IMR-90 (cell line): ENCODE measurements around the gene GALNT17. TPM values are rescaled to one million over a fixed set of nuclear protein-coding genes. Genes with fewer than 3 reads are reported as not detected.

Source experiments
- ATAC-seq: fragments of 200-7000 bp; cut with Tn5 transposase; 2 replicates; pipeline ENCODE4 v1.9.1; 2020; ENCODE audit warnings: low read depth, mild to moderate bottlenecking, moderate library complexity
- BruUV-seq: library from RNA; stranded (reverse); fragments of 400-500 nt; replicated peaks from 2 replicates; lab custom pipeline; 2021; lab: Mats Ljungman, UMichigan
- CTCF ChIA-PET: fragments of 300-600 bp; formaldehyde crosslinking; extraction: SDS; loops from one replicate; lab custom pipeline; 2021; ENCODE audit warnings: antibody characterized with exemption; lab: Yijun Ruan, JAX
- POLR2A ChIA-PET: fragments of 300-600 bp; sonication (Branson Sonifier 250); formaldehyde crosslinking; loops from one replicate; lab custom pipeline; 2022; ENCODE audit warnings: antibody characterized with exemption; ENCODE audit not compliant: unreplicated experiment; lab: Charles Lee
- DNase-seq: peaks from one replicate; pipeline ENCODE4 v3.0.0; 2013
- H2AFZ ChIP-seq: replicated peaks from 2 replicates; pipeline ENCODE3; 2013; ENCODE audit warnings: low read length, mild to moderate bottlenecking; ENCODE audit not compliant: poor library complexity
- H2AK5ac ChIP-seq: 2 replicates; pipeline ENCODE4 v1.6.1; 2013; ENCODE audit warnings: low read depth, low read length, inconsistent platforms
- H2AK9ac ChIP-seq: replicated peaks from 2 replicates; pipeline ENCODE3; 2013; ENCODE audit warnings: mild to moderate bottlenecking, low read depth, low read length, moderate library complexity; ENCODE audit not compliant: poor library complexity
- H2BK120ac ChIP-seq: 2 replicates; pipeline ENCODE4 v1.6.1; 2013; ENCODE audit warnings: low read depth, low read length, inconsistent platforms
- H2BK15ac ChIP-seq: 3 replicates; pipeline ENCODE4 v1.6.1; 2013; ENCODE audit warnings: low read depth, low read length, inconsistent platforms
- H2BK20ac ChIP-seq: 2 replicates; pipeline ENCODE4 v1.6.1; 2013; ENCODE audit warnings: low read depth, mild to moderate bottlenecking, inconsistent platforms, low read length, moderate library complexity
- H2BK5ac ChIP-seq: 2 replicates; pipeline ENCODE4 v1.6.1; 2013; ENCODE audit warnings: mild to moderate bottlenecking, low read depth, low read length, inconsistent platforms; ENCODE audit not compliant: poor library complexity, severe bottlenecking
- H3K14ac ChIP-seq: replicated peaks from 2 replicates; pipeline ENCODE4 v1.6.1; 2013; ENCODE audit warnings: low read depth, low read length, inconsistent platforms
- H3K18ac ChIP-seq: 2 replicates; pipeline ENCODE4 v1.6.1; 2013; ENCODE audit warnings: low read depth, low read length, control low read depth
- H3K23ac ChIP-seq: 2 replicates; pipeline ENCODE4 v1.6.1; 2013; ENCODE audit warnings: low read depth, low read length, inconsistent platforms
- H3K27ac ChIP-seq: 2 replicates; pipeline ENCODE4 v1.5.1; 2013; ENCODE audit warnings: mild to moderate bottlenecking, control low read depth, low read length; ENCODE audit not compliant: insufficient read depth
- H3K27me3 ChIP-seq: 2 replicates; pipeline ENCODE4 v1.6.1; 2013; ENCODE audit warnings: low read length; ENCODE audit not compliant: control insufficient read depth, insufficient read depth
- H3K36me3 ChIP-seq: 2 replicates; pipeline ENCODE4 v1.6.1; 2013; ENCODE audit warnings: low read length, mixed read lengths; ENCODE audit not compliant: control insufficient read depth, insufficient read depth
- H3K4ac ChIP-seq: 2 replicates; pipeline ENCODE4 v1.6.1; 2013; ENCODE audit warnings: low read depth, low read length, inconsistent platforms
- H3K4me1 ChIP-seq: 2 replicates; pipeline ENCODE4 v1.6.1; 2013; ENCODE audit warnings: low read length, mixed read lengths; ENCODE audit not compliant: control insufficient read depth, insufficient read depth
- H3K4me2 ChIP-seq: 2 replicates; pipeline ENCODE4 v1.6.1; 2013; ENCODE audit warnings: low read depth, mild to moderate bottlenecking, control low read depth, low read length, moderate library complexity
- H3K4me3 ChIP-seq: 2 replicates; pipeline ENCODE4 v1.5.1; 2013; ENCODE audit warnings: low read depth, mild to moderate bottlenecking, control low read depth, low read length, moderate library complexity; ENCODE audit not compliant: insufficient read depth
- H3K56ac ChIP-seq: 2 replicates; pipeline ENCODE4 v1.6.1; 2013; ENCODE audit warnings: low read length, inconsistent platforms; ENCODE audit not compliant: insufficient read depth; ENCODE audit errors: extremely low read depth
- H3K79me1 ChIP-seq, 2 experiments: 2 replicates each; pipeline ENCODE4 v1.6.1; 2013; ENCODE audit warnings: low read length in 2 of 2, inconsistent platforms in 1 of 2, low read depth in 1 of 2
- H3K9ac ChIP-seq: 2 replicates; pipeline ENCODE4 v1.6.1; 2013; ENCODE audit warnings: low read depth, low read length, control low read depth
- H3K9me1 ChIP-seq: 2 replicates; pipeline ENCODE4 v1.6.1; 2013; ENCODE audit warnings: low read length, inconsistent platforms; ENCODE audit not compliant: insufficient read depth
- H3K9me3 ChIP-seq: 2 replicates; pipeline ENCODE4 v1.6.1; 2013; ENCODE audit warnings: low read length; ENCODE audit not compliant: control insufficient read depth, insufficient read depth
- H4K20me1 ChIP-seq: 2 replicates; pipeline ENCODE4 v1.6.1; 2013; ENCODE audit warnings: low read length, inconsistent platforms; ENCODE audit not compliant: insufficient read depth
- H4K5ac ChIP-seq: 2 replicates; pipeline ENCODE4 v1.6.1; 2013; ENCODE audit warnings: mild to moderate bottlenecking, low read depth, low read length, control low read depth
- H4K8ac ChIP-seq, 2 experiments: 2 replicates each; pipeline ENCODE4 v1.6.1; 2013; ENCODE audit warnings: low read depth in 2 of 2, low read length in 2 of 2, control low read depth in 1 of 2, inconsistent platforms in 1 of 2
- H4K91ac ChIP-seq: 2 replicates; pipeline ENCODE4 v1.6.1; 2013; ENCODE audit warnings: low read depth, low read length, inconsistent platforms; ENCODE audit not compliant: insufficient read depth
- BHLHE40 ChIP-seq: fragments of 150-350 bp; IDR thresholded peaks from 2 replicates; pipeline ENCODE4 v1.6.1; 2016; ENCODE audit warnings: mild to moderate bottlenecking, low read depth, low read length
- FOS ChIP-seq: fragments of 150-350 bp; IDR thresholded peaks from 2 replicates; pipeline ENCODE4 v1.6.1; 2016; ENCODE audit warnings: low read depth, low read length
- MAZ ChIP-seq: IDR thresholded peaks from 2 replicates; pipeline ENCODE4 v1.6.1; 2012; ENCODE audit warnings: low read depth, mild to moderate bottlenecking, low read length, improper control_type of control experiment, moderate library complexity, borderline replicate concordance
- MXI1 ChIP-seq: IDR thresholded peaks from 2 replicates; pipeline ENCODE4 v1.6.1; 2012; ENCODE audit warnings: low read depth, mild to moderate bottlenecking, low read length, moderate library complexity, borderline replicate concordance
- NFE2L2 ChIP-seq: fragments of 150-350 bp; IDR thresholded peaks from 2 replicates; pipeline ENCODE4 v1.6.1; 2016; ENCODE audit warnings: low read depth, mild to moderate bottlenecking, low read length
- RCOR1 ChIP-seq: IDR thresholded peaks from 2 replicates; pipeline ENCODE4 v1.6.1; 2012; ENCODE audit warnings: mild to moderate bottlenecking, low read length, improper control_type of control experiment; ENCODE audit not compliant: insufficient replicate concordance
- RFX5 ChIP-seq: IDR thresholded peaks from 2 replicates; pipeline ENCODE4 v1.8.0; 2012; ENCODE audit warnings: low read depth, mild to moderate bottlenecking, low read length, moderate library complexity
- WGBS, 2 experiments: methylation state at CpG; one replicate each; pipeline versions ENCODE4 v1.1.5 to v1.1.7; 2013; ENCODE audit warnings: missing lambda C conversion rate in 2 of 2; ENCODE audit not compliant: insufficient read length in 1 of 2; ENCODE audit errors: extremely low coverage in 2 of 2; 5-methylcytosine and 5-hydroxymethylcytosine counted together
- dilution Hi-C: fragments of 300-500 bp; cut with HindIII; formaldehyde crosslinking; loops from one replicate; pipeline ENCODE4 v1.14.3; 2018; ENCODE audit warnings: low sequenced_read_pairs; ENCODE audit not compliant: unreplicated experiment
- in situ Hi-C: fragments of 300-500 bp; cut with MboI; formaldehyde crosslinking; loops from 3 replicates; pipeline ENCODE4 v1.14.3; 2019; ENCODE audit warnings: low sequenced_read_pairs, inconsistent platforms, mixed read lengths
- intact Hi-C: fragments of 100-400 bp; cut with micrococcal nuclease; formaldehyde crosslinking; loops from 2 replicates; pipeline ENCODE4 v1.10.0; 2022
- polyA plus RNA-seq, 3 experiments: library from polyadenylated mRNA; depleted of rRNA; stranded (reverse); fragments of >200 nt; gene quantifications; 2 replicates each; pipeline ENCODE4 v1.2.3, GENCODE V29; 2012; ENCODE audit warnings: low replicate concordance in 1 of 3
- total RNA-seq: library from RNA; depleted of rRNA; stranded (reverse); fragments of >200 nt; gene quantifications from 2 replicates; pipeline ENCODE4 v1.2.3, GENCODE V29; 2012
- TF ChIP-seq, protein P1 (sequence below): fragments of 150-350 bp; IDR thresholded peaks from 2 replicates; pipeline ENCODE4 v1.6.1; 2017; ENCODE audit warnings: mild to moderate bottlenecking, antibody characterized with exemption, low read length, low read depth
- TF ChIP-seq, protein P2 (sequence below): conservative IDR thresholded peaks from 2 replicates; pipeline ENCODE4 v1.5.1; 2012; ENCODE audit warnings: mild to moderate bottlenecking, low read depth, low read length, improper control_type of control experiment
- TF ChIP-seq, protein P3 (sequence below): fragments of 150-350 bp; IDR thresholded peaks from 2 replicates; pipeline ENCODE4 v1.6.1; 2016; ENCODE audit warnings: low read depth, mild to moderate bottlenecking, low read length, moderate library complexity, borderline replicate concordance

GALNT17 gene
- total and polyA plus RNA-seq, 2 of the 4 experiments (the other 2 are of a cell fraction): not detected

DNA sequence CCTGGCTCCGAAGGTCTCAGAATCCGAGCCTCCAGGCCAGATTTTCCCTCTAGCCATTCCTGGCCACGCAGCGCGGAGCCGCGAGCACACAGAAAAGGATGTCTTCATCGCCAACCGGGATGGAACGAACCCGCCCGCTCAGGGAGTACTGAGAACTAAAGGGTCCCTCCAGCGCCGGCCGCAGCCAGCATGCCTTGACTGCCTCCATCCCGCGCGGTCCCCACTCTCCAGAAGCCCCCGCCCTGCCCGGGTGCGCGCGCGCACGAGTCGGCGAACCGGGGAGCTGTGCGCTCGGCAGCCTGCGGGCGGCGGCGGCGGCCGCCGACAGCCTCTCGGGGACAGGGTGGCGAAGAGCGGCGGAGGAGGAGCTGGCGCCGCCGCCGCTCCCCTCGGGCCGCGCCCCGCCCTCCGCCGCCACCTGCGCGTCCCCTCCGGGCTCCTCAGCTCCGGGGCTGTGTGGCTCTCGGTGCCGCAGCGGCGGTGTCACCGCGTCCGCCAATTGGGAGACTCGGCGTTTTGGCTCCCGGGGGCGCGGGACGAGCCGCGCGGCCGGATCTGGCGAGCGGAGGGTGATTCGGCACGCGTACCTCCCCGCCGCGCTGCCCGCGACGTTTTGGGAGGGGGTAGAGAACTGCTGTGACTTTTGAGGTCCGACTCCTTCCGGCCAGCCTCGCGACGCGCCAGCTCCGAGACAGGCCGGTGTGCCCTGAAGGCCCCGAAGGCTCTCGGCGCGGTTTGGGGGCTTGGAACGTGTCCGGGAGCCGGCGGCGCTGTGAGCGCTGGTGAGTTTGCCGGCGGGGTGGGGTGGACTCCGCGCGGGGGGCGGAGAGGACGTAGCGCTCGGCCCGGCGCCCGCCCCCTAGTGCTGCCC is 453 bp upstream of the GALNT17 start (continued):
- no peak for TF ChIP-seq MAZ

DNA sequence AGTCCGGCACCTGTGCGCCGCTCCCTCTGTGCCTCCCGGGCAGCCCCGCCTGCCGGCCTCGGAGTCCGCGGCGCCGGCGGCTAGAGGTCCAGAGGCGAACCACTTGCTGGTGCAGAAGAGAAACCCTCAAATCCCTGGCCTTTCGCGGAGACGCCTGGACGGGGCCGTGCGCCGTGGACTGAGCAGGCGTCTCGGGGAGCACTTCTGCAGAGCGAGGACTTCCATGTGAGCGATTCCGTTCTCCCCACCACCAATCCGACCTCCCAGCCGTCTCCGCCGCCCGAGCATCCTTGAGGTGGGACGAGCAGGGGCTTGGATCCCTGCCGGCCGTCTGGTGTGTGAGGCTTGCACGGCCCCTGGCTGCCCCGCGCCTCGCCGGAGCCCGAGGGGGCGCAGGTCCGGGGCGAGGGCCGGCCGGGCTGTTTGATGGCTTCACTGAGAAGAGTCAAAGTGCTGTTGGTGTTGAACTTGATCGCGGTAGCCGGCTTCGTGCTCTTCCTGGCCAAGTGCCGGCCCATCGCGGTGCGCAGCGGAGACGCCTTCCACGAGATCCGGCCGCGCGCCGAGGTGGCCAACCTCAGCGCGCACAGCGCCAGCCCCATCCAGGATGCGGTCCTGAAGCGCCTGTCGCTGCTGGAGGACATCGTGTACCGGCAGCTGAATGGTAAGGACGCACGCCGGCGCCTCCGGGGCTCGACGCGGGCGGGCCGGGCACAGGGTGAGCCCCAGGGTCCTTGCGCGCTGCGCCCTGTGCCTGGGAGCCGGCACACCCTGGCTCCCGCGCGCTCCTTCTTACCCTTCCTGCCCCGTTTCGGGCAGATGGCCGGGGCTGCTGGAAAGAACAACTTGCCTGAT is 660 bp downstream of the GALNT17 start:
- Histone ChIP-seq H2AFZ (no peak overlapping the region), H3K14ac (no peak overlapping the region), H3K4me3 (no peak overlapping the region), H4K8ac (no peak overlapping the region), H2BK15ac (no peak overlapping the region), H4K20me1 (no peaks in the 10 kb centered on the region), H2AK9ac (no peak overlapping the region), H3K4me2 (no peak overlapping the region), H3K9me3 (peaks cover 9% of the 10 kb centered on the region), H3K79me1 (no peaks in the 10 kb centered on the region), H3K9ac (no peak overlapping the region), H3K9me1 (no peaks in the 10 kb centered on the region), H3K4ac (no peak overlapping the region), H3K56ac (no peak overlapping the region), H2AK5ac (no peak overlapping the region), H2BK5ac (no peak overlapping the region), H3K23ac (no peak overlapping the region), H2BK20ac (no peak overlapping the region), H3K36me3 (no peaks in the 10 kb centered on the region), H3K27me3 (no peaks in the 10 kb centered on the region), H3K18ac (no peak overlapping the region), H2BK120ac (no peak overlapping the region), H3K27ac (no peak overlapping the region), H4K91ac (no peak overlapping the region), H3K4me1 (no peaks in the 10 kb centered on the region), H4K5ac (no peak overlapping the region)
- no peak for DNase-seq
- POLR2A ChIA-PET: no interaction called here
- intact Hi-C loops (no loop called here), dilution Hi-C loops (no loop called here), in situ Hi-C loops (no loop called here)
- no TSS peak for BruUV-seq
- TF ChIP-seq, protein P1, sequence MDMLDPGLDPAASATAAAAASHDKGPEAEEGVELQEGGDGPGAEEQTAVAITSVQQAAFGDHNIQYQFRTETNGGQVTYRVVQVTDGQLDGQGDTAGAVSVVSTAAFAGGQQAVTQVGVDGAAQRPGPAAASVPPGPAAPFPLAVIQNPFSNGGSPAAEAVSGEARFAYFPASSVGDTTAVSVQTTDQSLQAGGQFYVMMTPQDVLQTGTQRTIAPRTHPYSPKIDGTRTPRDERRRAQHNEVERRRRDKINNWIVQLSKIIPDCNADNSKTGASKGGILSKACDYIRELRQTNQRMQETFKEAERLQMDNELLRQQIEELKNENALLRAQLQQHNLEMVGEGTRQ: no peak
- TF ChIP-seq, protein P2, sequence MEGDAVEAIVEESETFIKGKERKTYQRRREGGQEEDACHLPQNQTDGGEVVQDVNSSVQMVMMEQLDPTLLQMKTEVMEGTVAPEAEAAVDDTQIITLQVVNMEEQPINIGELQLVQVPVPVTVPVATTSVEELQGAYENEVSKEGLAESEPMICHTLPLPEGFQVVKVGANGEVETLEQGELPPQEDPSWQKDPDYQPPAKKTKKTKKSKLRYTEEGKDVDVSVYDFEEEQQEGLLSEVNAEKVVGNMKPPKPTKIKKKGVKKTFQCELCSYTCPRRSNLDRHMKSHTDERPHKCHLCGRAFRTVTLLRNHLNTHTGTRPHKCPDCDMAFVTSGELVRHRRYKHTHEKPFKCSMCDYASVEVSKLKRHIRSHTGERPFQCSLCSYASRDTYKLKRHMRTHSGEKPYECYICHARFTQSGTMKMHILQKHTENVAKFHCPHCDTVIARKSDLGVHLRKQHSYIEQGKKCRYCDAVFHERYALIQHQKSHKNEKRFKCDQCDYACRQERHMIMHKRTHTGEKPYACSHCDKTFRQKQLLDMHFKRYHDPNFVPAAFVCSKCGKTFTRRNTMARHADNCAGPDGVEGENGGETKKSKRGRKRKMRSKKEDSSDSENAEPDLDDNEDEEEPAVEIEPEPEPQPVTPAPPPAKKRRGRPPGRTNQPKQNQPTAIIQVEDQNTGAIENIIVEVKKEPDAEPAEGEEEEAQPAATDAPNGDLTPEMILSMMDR: no peak
- TF ChIP-seq BHLHE40: no peak
- TF ChIP-seq NFE2L2: no peak
- no peak for TF ChIP-seq RCOR1
- no peak for TF ChIP-seq RFX5
- no peak for TF ChIP-seq FOS
- TF ChIP-seq MXI1: no peak
- TF ChIP-seq, protein P3, sequence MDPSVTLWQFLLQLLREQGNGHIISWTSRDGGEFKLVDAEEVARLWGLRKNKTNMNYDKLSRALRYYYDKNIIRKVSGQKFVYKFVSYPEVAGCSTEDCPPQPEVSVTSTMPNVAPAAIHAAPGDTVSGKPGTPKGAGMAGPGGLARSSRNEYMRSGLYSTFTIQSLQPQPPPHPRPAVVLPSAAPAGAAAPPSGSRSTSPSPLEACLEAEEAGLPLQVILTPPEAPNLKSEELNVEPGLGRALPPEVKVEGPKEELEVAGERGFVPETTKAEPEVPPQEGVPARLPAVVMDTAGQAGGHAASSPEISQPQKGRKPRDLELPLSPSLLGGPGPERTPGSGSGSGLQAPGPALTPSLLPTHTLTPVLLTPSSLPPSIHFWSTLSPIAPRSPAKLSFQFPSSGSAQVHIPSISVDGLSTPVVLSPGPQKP: no peak
- no peak for ATAC-seq
- 1% methylated on average over 35 of the region's 88 CpGs; no CpG with 5 or more reads in 1 of the 2 experiments for WGBS, 2 experiments
- CTCF ChIA-PET: no interaction called here
